K562 (cell line): ENCODE results near the gene PLEKHG5. TPM values are rescaled to one million over a fixed set of nuclear protein-coding genes. Genes with fewer than 3 reads are reported as not detected.
"Not testable (repeated sequence)": the region's sequence is repeated elsewhere in the genome, so short reads cannot be mapped to it uniquely, and the experiment has no call there.

Experiments used
- ATAC-seq: fragments of 200-7000 bp; cut with Tn5 transposase; 3 replicates; pipeline ENCODE4 v1.9.1; 2020; ENCODE audit warnings: moderate library complexity
- BruUV-seq: library from RNA; stranded (reverse); fragments of 400-500 nt; replicated peaks from 2 replicates; lab custom pipeline; 2021; lab: Mats Ljungman, UMichigan
- CTCF ChIA-PET: fragments of 300-600 bp; formaldehyde crosslinking; extraction: SDS; loops from one replicate; lab custom pipeline; 2021; ENCODE audit warnings: low intra/inter-chr PET ratio; lab: Yijun Ruan, JAX
- POLR2A ChIA-PET: fragments of 300-600, 350-650 bp; sonication (Branson Sonifier 250); formaldehyde crosslinking; extraction: SDS; loops from one replicate; lab custom pipeline; 2021; ENCODE audit warnings: antibody characterized with exemption, inconsistent platforms; lab: Yijun Ruan, JAX
- DNase-seq, 4 experiments: peaks; one replicate each; pipeline versions ENCODE4 v3.0.0 to v3.0.0-alpha.2; 2011 to 2018; ENCODE audit warnings: low spot score in 3 of 4, mixed read lengths in 3 of 4; ENCODE audit errors: extremely low read depth in 1 of 4
- FAIRE-seq: peaks from 2 replicates; lab custom pipeline; 2011; peaks lifted over from hg19 to GRCh38; lab: Jason Lieb, UNC
- H2AFZ ChIP-seq: 2 replicates; pipeline ENCODE4 v1.6.0; 2011; ENCODE audit warnings: low read depth, low read length, control low read depth, inconsistent platforms
- H3K27ac ChIP-seq: fragments of 200-600 bp; 3 replicates; pipeline ENCODE4 v1.8.0; 2011; ENCODE audit warnings: low read depth, mild to moderate bottlenecking, control low read depth, inconsistent platforms, low read length, moderate library complexity, mixed read lengths; ENCODE audit errors: extremely low read depth
- H3K27me3 ChIP-seq, 2 experiments: fragments of 300-600 bp in 1 of 2; 2 replicates in 1 of 2; 3 replicates in 1 of 2; pipeline versions ENCODE4 v1.6.0 to v1.8.0; 2011; ENCODE audit warnings: inconsistent platforms in 2 of 2, low read length in 2 of 2, mild to moderate bottlenecking in 1 of 2, mixed read lengths in 1 of 2, moderate library complexity in 1 of 2; ENCODE audit not compliant: control insufficient read depth in 2 of 2, insufficient read depth in 2 of 2
- H3K36me3 ChIP-seq: fragments of 300-600 bp; 3 replicates; pipeline ENCODE4 v1.8.0; 2011; ENCODE audit warnings: mild to moderate bottlenecking, low read length, inconsistent platforms; ENCODE audit not compliant: control insufficient read depth, insufficient read depth
- H3K4me1 ChIP-seq, 2 experiments: fragments of 200-600 bp in 1 of 2; replicated peaks in 1 of 2; 2 replicates in 1 of 2; 3 replicates in 1 of 2; pipeline versions ENCODE4 v1.5.1 to v1.8.0; 2011; ENCODE audit warnings: inconsistent platforms in 2 of 2, low read length in 2 of 2, mild to moderate bottlenecking in 1 of 2, mixed read lengths in 1 of 2, moderate library complexity in 1 of 2; ENCODE audit not compliant: control insufficient read depth in 2 of 2, insufficient read depth in 2 of 2
- H3K4me2 ChIP-seq: 2 replicates; pipeline ENCODE4 v1.6.1; 2011; ENCODE audit warnings: low read length, control low read depth, inconsistent platforms, mixed read lengths; ENCODE audit not compliant: insufficient read depth
- H3K4me3 ChIP-seq: fragments of 200-600 bp; sonication (generic), shearing (Covaris generic); 2 replicates; pipeline ENCODE4 v1.5.1; 2016; ENCODE audit warnings: control low read depth, inconsistent platforms
- H3K79me2 ChIP-seq: fragments of 200-600 bp; 3 replicates; pipeline ENCODE4 v1.8.0; 2011; ENCODE audit warnings: low read length, inconsistent platforms; ENCODE audit not compliant: control insufficient read depth, insufficient read depth
- H3K9ac ChIP-seq, 2 experiments: 2 replicates each; pipeline versions ENCODE4 v1.6.0 to v1.6.1; 2011; ENCODE audit warnings: low read depth in 2 of 2, low read length in 2 of 2, control low read depth in 1 of 2, inconsistent platforms in 1 of 2, mild to moderate bottlenecking in 1 of 2, mixed read lengths in 1 of 2; ENCODE audit not compliant: insufficient read depth in 1 of 2
- H3K9me1 ChIP-seq: one replicate; pipeline ENCODE4 v1.6.0; 2011; ENCODE audit warnings: inconsistent platforms, mild to moderate bottlenecking, low read length, moderate library complexity; ENCODE audit not compliant: control insufficient read depth, insufficient read depth
- H3K9me3 ChIP-seq: replicated peaks from 2 replicates; pipeline ENCODE4 v1.5.1; 2011; ENCODE audit warnings: low read depth, low read length, inconsistent platforms; ENCODE audit not compliant: control insufficient read depth, insufficient read depth
- H4K20me1 ChIP-seq: replicated peaks from 2 replicates; pipeline ENCODE4 v1.6.1; 2011; ENCODE audit warnings: low read length, inconsistent platforms, mixed read lengths; ENCODE audit not compliant: control insufficient read depth, insufficient read depth
- BCOR ChIP-seq: fragments of 450-650 bp; IDR thresholded peaks from 2 replicates; pipeline ENCODE4 v1.6.1; 2016
- BRF1 ChIP-seq: IDR thresholded peaks from 3 replicates; pipeline ENCODE4 v1.6.1; 2011; ENCODE audit warnings: borderline replicate concordance, mild to moderate bottlenecking; ENCODE audit not compliant: insufficient read length; ENCODE audit errors: extremely low read depth
- HDAC2 ChIP-seq: fragments of 450-650 bp; IDR thresholded peaks from 2 replicates; pipeline ENCODE4 v1.6.1; 2016; ENCODE audit warnings: mild to moderate bottlenecking
- KDM1A ChIP-seq, 2 experiments: fragments of 450-650 bp; IDR thresholded peaks; 2 replicates each; pipeline ENCODE4 v1.6.1; 2016; ENCODE audit warnings: mild to moderate bottlenecking in 2 of 2
- SMARCA5 ChIP-seq: fragments of 450-650 bp; IDR thresholded peaks from 2 replicates; pipeline ENCODE4 v1.6.1; 2016
- SPI1 ChIP-seq: IDR thresholded peaks from 2 replicates; pipeline ENCODE4 v1.6.1; 2011; ENCODE audit warnings: low read depth, low read length, control low read depth, borderline replicate concordance
- TFAP4 ChIP-seq: sonication (generic); formaldehyde crosslinking; IDR thresholded peaks from 2 replicates; pipeline ENCODE4 v1.8.0; 2022; ENCODE audit warnings: missing genetic modification reagents, mild to moderate bottlenecking, moderate library complexity, borderline replicate concordance
- ZBTB7A ChIP-seq: IDR thresholded peaks from 2 replicates; pipeline ENCODE4 v1.6.1; 2011; ENCODE audit warnings: low read depth, mild to moderate bottlenecking, low read length, moderate library complexity, borderline replicate concordance; ENCODE audit not compliant: control insufficient read depth
- WGBS: fragments of 100-300 bp; shearing (Covaris generic); methylation state at CpG from one replicate; pipeline ENCODE4 v1.1.6; 2016; ENCODE audit warnings: low coverage, mixed read lengths; ENCODE audit not compliant: insufficient coverage; ENCODE audit errors: missing lambda C conversion rate; 5-methylcytosine and 5-hydroxymethylcytosine counted together
- in situ Hi-C: fragments of 300-500 bp; cut with MboI; formaldehyde crosslinking; loops from 4 replicates; pipeline ENCODE4 v1.15.0; 2018; ENCODE audit warnings: inconsistent platforms, mixed read lengths
- intact Hi-C: fragments of 100-400 bp; cut with micrococcal nuclease; formaldehyde crosslinking; loops from 2 replicates; pipeline ENCODE4 v1.14.2; 2022
- polyA plus RNA-seq, 8 experiments: library from polyadenylated mRNA; depleted of rRNA in 4 of 8; stranded (reverse) in 5 of 8; unstranded in 3 of 8; fragments of >200 nt; fragmentation: Nextera tagmentation in 2 of 8; fragmentation: Illumina TruSeq in 1 of 8; extraction: Ambion mirVana in 2 of 8; extraction: Trizol in 1 of 8; gene quantifications; 2 replicates each; pipeline versions ENCODE4 v1.2.1 to v1.2.3, GENCODE V29; 2011 to 2014; ENCODE audit warnings: inconsistent platforms in 1 of 8, missing spikeins in 1 of 8
- total RNA-seq, 7 experiments: library from RNA; depleted of rRNA in 6 of 7; stranded (reverse); fragments of >200 nt in 6 of 7; fragmentation: Illumina TruSeq in 2 of 7; extraction: Trizol in 2 of 7; gene quantifications; 2 replicates each; pipeline versions ENCODE4 v1.2.1 to v1.2.3, GENCODE V29; 2011 to 2021; ENCODE audit warnings: low replicate concordance in 1 of 7

PLEKHG5 gene
- total and polyA plus RNA-seq, 9 of the 15 experiments (the other 6 are each of a cell fraction or from before 2014, with no cell fraction given) = 0.04 to 0.29 (median 0.09) TPM; not detected in 3

GRCh38 chr1:6434186-6434585 is 57.3 kb downstream of the PLEKHG5 start (continued):
- TF ChIP-seq BRF1 = no peak

- H3K36me3 ChIP-seq, H3K4me3 ChIP-seq, intact Hi-C loops, H2AFZ ChIP-seq, H3K79me2 ChIP-seq, ATAC-seq, H3K27ac ChIP-seq, H3K9me3 ChIP-seq, BruUV-seq, DNase-seq, H3K4me2 ChIP-seq, in situ Hi-C loops, H3K9me1 ChIP-seq: not testable (repeated sequence)
- WGBS = 16% methylated on average over 11 of the region's 13 CpGs
- FAIRE-seq = peak; percentile 68
- H3K4me1 ChIP-seq = peaks cover 22 to 44% of the 10 kb centered on the region in 2 experiments; a peak in 4 of 5 replicates
- CTCF ChIA-PET = interaction anchor here (0.7 kb wide), 1 partner anchor 186 kb away, joined by 3 read pairs; no protein-coding TSS in a partner anchor
- POLR2A ChIA-PET = interaction anchor here (0.6 to 2.1 kb wide), 4 partner anchors 9 to 71 kb away, joined by 3 to 11 read pairs (median 4); no protein-coding TSS in a partner anchor
- peak; percentile 53; the same call in 1 of the 2 replicates for TF ChIP-seq SPI1
- TF ChIP-seq SMARCA5 = peak; percentile 72; the same call in 1 of the 2 replicates
- TF ChIP-seq KDM1A (IDR thresholded peaks at IDR 0.05) = peak; percentile 47 to 72; a peak in 3 of 4 replicates
- 0 out of 2 replicates have a peak, but pooled peaks have one; percentile 13 for TF ChIP-seq ZBTB7A
- peak; percentile 95 for TF ChIP-seq BCOR
- peak; percentile 65; the same call in 1 of the 2 replicates for TF ChIP-seq HDAC2
- TF ChIP-seq TFAP4 (CRISPR knock-in tag) = 0 out of 2 replicates have a peak, but pooled peaks have one; percentile 2
- H3K9ac ChIP-seq = 0 out of 4 replicates have a peak overlapping the region, but pooled peaks of 1 of the 2 experiments have one; percentile 20
- peaks cover 5 to 44% of the 10 kb centered on the region in 2 experiments; a peak in 4 of 5 replicates for H3K27me3 ChIP-seq
- peaks cover 21% of the 10 kb centered on the region for H4K20me1 ChIP-seq
Measured at GRCh38 chr1:6431645-6432579, 59.6 kb downstream of the PLEKHG5 start.
